ENCODE data around the gene CD22.

The CD22 gene

DNA sequence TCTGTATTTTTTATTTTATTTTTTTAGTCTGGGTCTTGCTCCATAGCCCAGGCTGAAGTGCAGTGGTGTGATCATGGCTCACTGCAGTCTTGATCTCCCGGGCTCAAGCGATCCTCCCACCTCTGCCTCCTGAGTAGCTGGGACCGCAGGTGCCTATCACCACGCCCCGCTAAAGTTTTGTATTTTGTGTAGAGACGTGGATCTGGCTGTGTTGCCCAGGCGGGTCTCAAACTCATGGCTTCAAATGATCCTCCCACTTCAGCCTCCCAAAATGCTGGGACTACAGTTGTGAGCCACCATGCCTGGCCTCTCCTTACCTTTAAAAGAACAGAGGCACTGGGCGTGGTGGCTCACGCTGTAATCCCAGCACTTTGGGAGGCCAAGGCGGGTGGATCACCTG lies 41.3 kb upstream of the CD22 start:
- Histone ChIP-seq H4K20me1 (ENCODE audit: insufficient read depth, low read length, poor library complexity, severe bottlenecking) (no peaks in the 10 kb centered on the region), H3K79me2 (ENCODE audit: insufficient read depth, low read length) (no peaks in the 10 kb centered on the region), H3K36me3 (ENCODE audit: insufficient read depth, low read length) (no peaks in the 10 kb centered on the region), H3K4me1 (ENCODE audit: insufficient read depth, low read length, poor library complexity, severe bottlenecking) (no peaks in the 10 kb centered on the region), H2AFZ (ENCODE audit: low read length) (no peak overlapping the region), H3F3A (ENCODE audit: low read depth) (no peaks in the 10 kb centered on the region), H3K9me2 (replicated peaks; ENCODE audit: low read depth, low read length) (no peaks in the 10 kb centered on the region), H3K9ac (ENCODE audit: low read depth, low read length, poor library complexity, severe bottlenecking) (no peak overlapping the region), H3K4me3 (ENCODE audit: low read length, poor library complexity, severe bottlenecking) (no peak overlapping the region), H3K27me3 (ENCODE audit: insufficient read depth, low read length, poor library complexity, severe bottlenecking) (no peaks in the 10 kb centered on the region), H3K4me2 (ENCODE audit: low read depth, low read length, poor library complexity, severe bottlenecking) (no peak overlapping the region), H3K9me3 (ENCODE audit: insufficient read depth, low read depth, low read length) (no peaks in the 10 kb centered on the region)
- TF ChIP-seq, protein P1, sequence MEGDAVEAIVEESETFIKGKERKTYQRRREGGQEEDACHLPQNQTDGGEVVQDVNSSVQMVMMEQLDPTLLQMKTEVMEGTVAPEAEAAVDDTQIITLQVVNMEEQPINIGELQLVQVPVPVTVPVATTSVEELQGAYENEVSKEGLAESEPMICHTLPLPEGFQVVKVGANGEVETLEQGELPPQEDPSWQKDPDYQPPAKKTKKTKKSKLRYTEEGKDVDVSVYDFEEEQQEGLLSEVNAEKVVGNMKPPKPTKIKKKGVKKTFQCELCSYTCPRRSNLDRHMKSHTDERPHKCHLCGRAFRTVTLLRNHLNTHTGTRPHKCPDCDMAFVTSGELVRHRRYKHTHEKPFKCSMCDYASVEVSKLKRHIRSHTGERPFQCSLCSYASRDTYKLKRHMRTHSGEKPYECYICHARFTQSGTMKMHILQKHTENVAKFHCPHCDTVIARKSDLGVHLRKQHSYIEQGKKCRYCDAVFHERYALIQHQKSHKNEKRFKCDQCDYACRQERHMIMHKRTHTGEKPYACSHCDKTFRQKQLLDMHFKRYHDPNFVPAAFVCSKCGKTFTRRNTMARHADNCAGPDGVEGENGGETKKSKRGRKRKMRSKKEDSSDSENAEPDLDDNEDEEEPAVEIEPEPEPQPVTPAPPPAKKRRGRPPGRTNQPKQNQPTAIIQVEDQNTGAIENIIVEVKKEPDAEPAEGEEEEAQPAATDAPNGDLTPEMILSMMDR (conservative IDR thresholded peaks at IDR 0.05; ENCODE audit: low read length), result no peak
- no peak for TF ChIP-seq EZH2phosphoT487 (IDR thresholded peaks at IDR 0.05; ENCODE audit: borderline replicate concordance)

- TF ChIP-seq, protein P1 (conservative IDR thresholded peaks at IDR 0.05; ENCODE audit: low read length), result no peak
- TF ChIP-seq EZH2phosphoT487 (IDR thresholded peaks at IDR 0.05; ENCODE audit: borderline replicate concordance), result no peak
- no peaks in the 10 kb centered on the region for H3K27me3 ChIP-seq (ENCODE audit: insufficient read depth, low read length, poor library complexity, severe bottlenecking)
Observed at GRCh38 chr19:35288331-35288730, 40.7 kb upstream of the CD22 start.

GRCh38 chr19:35288906-35289305 lies 40.1 kb upstream of the CD22 start:
- Histone ChIP-seq H3K36me3 (ENCODE audit: insufficient read depth, low read length) (no peaks in the 10 kb centered on the region), H2AFZ (ENCODE audit: low read length) (no peak overlapping the region), H3K27me3 (ENCODE audit: insufficient read depth, low read length, poor library complexity, severe bottlenecking) (no peaks in the 10 kb centered on the region), H3K4me2 (ENCODE audit: low read depth, low read length, poor library complexity, severe bottlenecking) (no peak overlapping the region), H3K79me2 (ENCODE audit: insufficient read depth, low read length) (no peaks in the 10 kb centered on the region), H3K9me3 (ENCODE audit: insufficient read depth, low read depth, low read length) (no peaks in the 10 kb centered on the region), H3F3A (ENCODE audit: low read depth) (no peaks in the 10 kb centered on the region), H3K9me2 (replicated peaks; ENCODE audit: low read depth, low read length) (no peaks in the 10 kb centered on the region), H3K4me1 (ENCODE audit: insufficient read depth, low read length, poor library complexity, severe bottlenecking) (no peaks in the 10 kb centered on the region), H4K20me1 (ENCODE audit: insufficient read depth, low read length, poor library complexity, severe bottlenecking) (no peaks in the 10 kb centered on the region), H3K4me3 (ENCODE audit: low read length, poor library complexity, severe bottlenecking) (no peak overlapping the region), H3K9ac (ENCODE audit: low read depth, low read length, poor library complexity, severe bottlenecking) (no peak overlapping the region)
- no peak for TF ChIP-seq EZH2phosphoT487 (IDR thresholded peaks at IDR 0.05; ENCODE audit: borderline replicate concordance)
- TF ChIP-seq, protein P1 (conservative IDR thresholded peaks at IDR 0.05; ENCODE audit: low read length), result no peak

More at GRCh38 chr19:35288331-35288730, 40.7 kb upstream of the CD22 start:
- no peaks in the 10 kb centered on the region for H3K79me2 ChIP-seq (ENCODE audit: insufficient read depth, low read length)
- no peak overlapping the region for H3K9ac ChIP-seq (ENCODE audit: low read depth, low read length, poor library complexity, severe bottlenecking)
- H3F3A ChIP-seq (ENCODE audit: low read depth), result no peaks in the 10 kb centered on the region
- H4K20me1 ChIP-seq (ENCODE audit: insufficient read depth, low read length, poor library complexity, severe bottlenecking), result no peaks in the 10 kb centered on the region
- H3K9me2 ChIP-seq (replicated peaks; ENCODE audit: low read depth, low read length), result no peaks in the 10 kb centered on the region
- H3K4me3 ChIP-seq (ENCODE audit: low read length, poor library complexity, severe bottlenecking), result no peak overlapping the region
- H2AFZ ChIP-seq (ENCODE audit: low read length), result no peak overlapping the region
- no peaks in the 10 kb centered on the region for H3K9me3 ChIP-seq (ENCODE audit: insufficient read depth, low read depth, low read length)
- H3K4me2 ChIP-seq (ENCODE audit: low read depth, low read length, poor library complexity, severe bottlenecking), result no peak overlapping the region
- no peaks in the 10 kb centered on the region for H3K4me1 ChIP-seq (ENCODE audit: insufficient read depth, low read length, poor library complexity, severe bottlenecking)
- no peaks in the 10 kb centered on the region for H3K36me3 ChIP-seq (ENCODE audit: insufficient read depth, low read length)
